ENCODE data around the gene STRIP1. TPM values are rescaled to one million over a fixed set of nuclear protein-coding genes. Genes with fewer than 3 reads are reported as not detected.

STRIP1 gene
- total RNA-seq, 1 donor from 2014 or later, result 69.2 TPM

DNA sequence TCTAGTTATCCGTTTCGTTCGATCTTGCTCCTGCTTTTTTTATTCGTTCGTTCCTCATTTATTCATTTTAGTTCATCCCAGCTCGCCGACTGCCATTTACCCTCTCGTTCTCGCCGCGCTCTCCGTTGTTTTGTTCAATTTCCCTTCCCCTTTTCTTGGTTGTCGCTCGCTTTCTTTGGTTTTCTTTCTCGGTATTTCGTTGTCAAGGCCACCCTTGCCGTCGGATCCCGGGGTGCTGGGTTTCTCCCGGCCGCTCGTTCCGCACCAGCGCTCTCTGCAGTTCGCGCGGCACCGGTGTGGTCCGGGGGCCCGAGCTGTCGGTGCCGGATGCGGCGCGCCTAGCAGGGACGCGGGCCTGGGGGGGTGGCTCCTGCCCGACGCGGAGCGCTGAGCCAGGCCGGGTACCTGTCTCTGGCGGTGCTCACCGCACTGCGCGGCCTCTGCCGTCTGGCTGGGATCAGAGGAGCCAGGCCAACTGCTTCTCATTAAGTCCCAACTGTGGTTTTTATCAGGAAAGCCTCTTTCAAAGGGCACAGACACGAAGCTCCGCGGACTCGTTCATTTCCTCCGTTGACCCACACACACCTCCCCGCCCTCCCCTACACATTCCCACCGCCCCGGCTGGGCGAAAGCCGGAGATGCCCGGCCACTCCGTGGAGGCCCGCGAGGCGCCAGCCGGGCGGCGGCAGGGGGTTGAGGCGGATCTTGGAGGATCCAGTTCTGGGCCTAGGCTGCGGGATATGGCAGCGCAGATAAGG is 34.4 kb downstream of the STRIP1 start:
- peaks cover 87% of the 10 kb centered on the region for H3K27me3 Mint-ChIP-seq
- peaks cover 4% of the 10 kb centered on the region for H3K36me3 Mint-ChIP-seq
- no peaks in the 10 kb centered on the region for H3K9me3 Mint-ChIP-seq
- DNase-seq (ENCODE audit: extremely low spot score, unreplicated experiment), result no peak
- TF ChIP-seq, protein P1, sequence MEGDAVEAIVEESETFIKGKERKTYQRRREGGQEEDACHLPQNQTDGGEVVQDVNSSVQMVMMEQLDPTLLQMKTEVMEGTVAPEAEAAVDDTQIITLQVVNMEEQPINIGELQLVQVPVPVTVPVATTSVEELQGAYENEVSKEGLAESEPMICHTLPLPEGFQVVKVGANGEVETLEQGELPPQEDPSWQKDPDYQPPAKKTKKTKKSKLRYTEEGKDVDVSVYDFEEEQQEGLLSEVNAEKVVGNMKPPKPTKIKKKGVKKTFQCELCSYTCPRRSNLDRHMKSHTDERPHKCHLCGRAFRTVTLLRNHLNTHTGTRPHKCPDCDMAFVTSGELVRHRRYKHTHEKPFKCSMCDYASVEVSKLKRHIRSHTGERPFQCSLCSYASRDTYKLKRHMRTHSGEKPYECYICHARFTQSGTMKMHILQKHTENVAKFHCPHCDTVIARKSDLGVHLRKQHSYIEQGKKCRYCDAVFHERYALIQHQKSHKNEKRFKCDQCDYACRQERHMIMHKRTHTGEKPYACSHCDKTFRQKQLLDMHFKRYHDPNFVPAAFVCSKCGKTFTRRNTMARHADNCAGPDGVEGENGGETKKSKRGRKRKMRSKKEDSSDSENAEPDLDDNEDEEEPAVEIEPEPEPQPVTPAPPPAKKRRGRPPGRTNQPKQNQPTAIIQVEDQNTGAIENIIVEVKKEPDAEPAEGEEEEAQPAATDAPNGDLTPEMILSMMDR (conservative IDR thresholded peaks at IDR 0.05), result no peak
- peak overlapping the region; percentile 19 for H3K27ac Mint-ChIP-seq
- peaks cover 12% of the 10 kb centered on the region for H3K4me1 Mint-ChIP-seq (ENCODE audit: unreplicated experiment)
- H3K4me3 Mint-ChIP-seq, result peak overlapping the region; percentile 79

DNA sequence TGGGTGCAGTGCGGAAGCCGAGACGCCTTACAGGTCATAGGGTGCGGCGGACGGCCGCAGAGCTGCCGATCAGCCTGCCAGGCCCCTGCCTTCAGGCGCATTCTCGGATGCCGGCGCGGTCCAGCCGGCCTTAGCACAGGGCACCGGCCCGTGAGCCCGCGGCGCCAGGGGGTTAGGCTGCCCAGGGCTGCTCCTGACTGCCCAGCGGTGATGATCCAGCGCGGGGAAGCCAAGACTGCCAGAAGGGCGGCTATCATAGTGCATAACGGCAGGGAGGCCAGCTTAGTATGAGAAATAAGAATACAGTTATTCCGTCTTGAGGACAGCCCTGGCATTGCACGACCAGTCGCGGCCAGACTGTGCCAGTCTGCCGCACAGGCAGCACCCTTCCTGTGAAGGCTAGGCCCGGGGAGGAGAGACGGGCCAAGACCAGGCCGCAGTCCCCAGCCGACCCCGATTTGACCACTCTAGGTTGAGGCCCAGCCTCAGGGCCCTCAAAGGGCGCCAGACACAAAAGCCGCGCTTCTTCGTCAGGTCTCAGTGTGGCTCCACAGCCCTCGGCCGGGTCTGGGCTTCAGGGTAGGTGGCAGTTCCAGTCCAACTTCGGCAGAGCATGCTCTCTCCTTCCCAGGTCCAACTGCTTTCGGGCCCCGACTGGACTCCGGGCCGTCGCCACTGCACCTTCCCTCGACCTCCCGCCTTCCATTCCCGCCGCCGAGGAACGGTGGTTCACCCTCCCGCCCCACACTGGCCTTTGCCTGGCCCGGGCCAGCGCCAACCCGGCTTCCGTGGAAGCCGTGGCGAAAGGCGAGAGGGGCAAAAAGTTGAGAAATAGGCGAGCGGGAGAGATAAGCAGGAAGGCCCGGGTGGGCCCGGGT is 35.2 kb downstream of the STRIP1 start:
- peaks cover 92% of the 10 kb centered on the region for H3K27me3 Mint-ChIP-seq
- no peak overlapping the region for H3K27ac Mint-ChIP-seq

DNA sequence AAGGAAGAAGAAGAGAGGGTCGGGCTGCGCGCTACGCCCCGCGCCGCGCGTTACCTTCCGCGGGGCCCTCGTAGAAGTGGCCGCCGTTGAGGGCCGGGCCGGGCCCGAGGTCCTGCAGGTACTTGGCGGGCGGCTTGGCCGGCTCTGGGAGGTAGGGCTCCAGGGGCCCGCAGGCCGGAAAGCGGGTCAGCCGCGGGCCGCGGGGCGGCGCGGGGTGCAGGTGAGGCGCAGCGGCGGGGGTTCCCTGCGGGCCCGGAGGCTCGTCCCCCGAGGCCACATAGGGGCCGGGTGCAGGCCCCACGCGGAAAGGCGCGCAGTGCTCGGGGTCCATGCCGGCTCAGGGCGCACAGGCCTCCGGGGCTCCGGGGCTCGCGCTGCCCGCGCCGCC is 35.9 kb downstream of the STRIP1 start:
- DNase-seq (ENCODE audit: extremely low spot score, unreplicated experiment), result no peak
- TF ChIP-seq, protein P1 (conservative IDR thresholded peaks at IDR 0.05), result no peak
- peaks cover 10% of the 10 kb centered on the region for H3K4me1 Mint-ChIP-seq (ENCODE audit: unreplicated experiment)
- H3K27ac Mint-ChIP-seq, result no peak overlapping the region
- H3K9me3 Mint-ChIP-seq, result no peaks in the 10 kb centered on the region
- peak overlapping the region; percentile 79 for H3K4me3 Mint-ChIP-seq
- H3K27me3 Mint-ChIP-seq, result peaks cover 90% of the 10 kb centered on the region
- H3K36me3 Mint-ChIP-seq, result peaks cover 3% of the 10 kb centered on the region

More for the DNA sequence above, 35.2 kb downstream of the STRIP1 start:
- Mint-ChIP-seq H3K4me3 (peak overlapping the region; percentile 79), H3K36me3 (peaks cover 3% of the 10 kb centered on the region), H3K4me1 (ENCODE audit: unreplicated experiment) (peaks cover 10% of the 10 kb centered on the region), H3K9me3 (no peaks in the 10 kb centered on the region)
- TF ChIP-seq, protein P1 (conservative IDR thresholded peaks at IDR 0.05), result no peak
- DNase-seq (ENCODE audit: extremely low spot score, unreplicated experiment), result no peak

DNA sequence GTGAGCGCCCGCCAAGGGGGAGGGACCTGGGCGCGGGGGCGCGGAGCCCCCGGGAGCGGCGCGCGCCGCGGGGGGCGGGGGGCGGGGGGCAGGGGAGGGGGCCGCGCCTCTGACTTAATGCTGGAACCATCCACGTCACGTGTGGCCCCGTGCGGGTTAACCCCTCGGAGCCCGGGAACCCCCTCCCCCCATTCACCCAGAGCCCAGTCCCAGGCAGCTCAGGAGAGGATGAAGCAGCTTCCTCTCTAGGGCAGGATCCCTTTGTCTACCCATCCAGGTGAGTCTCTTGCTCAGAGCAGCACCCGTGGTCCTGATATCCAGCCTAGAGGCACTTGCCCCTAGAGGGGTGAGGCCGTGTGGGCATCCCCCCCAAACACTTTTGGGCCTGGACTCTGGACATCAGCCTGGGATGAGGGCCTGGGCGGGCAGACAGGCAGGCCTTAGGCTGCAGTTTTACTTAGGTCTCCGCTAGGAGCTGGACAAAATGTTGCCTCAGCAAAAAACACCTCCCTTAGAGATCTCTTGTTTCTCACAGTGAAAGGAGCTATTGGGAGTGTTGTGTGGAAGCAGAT is 36.3 kb downstream of the STRIP1 start, which contains the start of gene ALX3:
Gene ALX3 (minus strand): TSS at position 2 of the 572 bp plus-strand sequence. CDS start 60 bp downstream, outside the sequence.
- Mint-ChIP-seq H3K4me1 (ENCODE audit: unreplicated experiment) (peaks cover 10% of the 10 kb centered on the region), H3K4me3 (peak within 1 kb of the TSS; percentile 79), H3K9me3 (no peaks in the 10 kb centered on the region), H3K36me3 (peaks cover 3% of the 10 kb centered on the region), H3K27me3 (peaks cover 89% of the 10 kb centered on the region), H3K27ac (peak within 1 kb of the TSS; percentile 46)
- TF ChIP-seq, protein P1 (conservative IDR thresholded peaks at IDR 0.05), result no peak
- no peak for DNase-seq (ENCODE audit: extremely low spot score, unreplicated experiment)

DNA sequence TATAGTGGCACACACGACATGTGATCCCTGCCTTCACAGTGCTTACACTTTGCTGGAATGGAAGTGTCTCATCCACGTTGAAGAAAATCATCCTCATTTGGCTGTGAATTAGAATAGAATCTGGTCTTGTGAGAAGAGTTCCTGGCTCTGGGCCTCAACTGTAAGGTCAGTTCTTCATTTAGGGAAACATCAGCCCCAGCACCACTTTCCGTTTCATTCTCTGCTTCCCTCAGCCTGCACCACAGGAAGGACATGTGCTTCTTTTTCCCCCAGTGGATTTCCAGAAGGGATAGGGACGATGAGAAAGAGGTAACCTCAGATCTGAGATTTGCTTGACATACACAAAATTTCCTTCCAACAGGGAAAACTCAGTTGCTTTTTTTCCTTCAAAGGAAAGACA is 39.7 kb downstream of the STRIP1 start:
- TF ChIP-seq, protein P1 (conservative IDR thresholded peaks at IDR 0.05), result no peak
- Mint-ChIP-seq H3K27ac (no peak overlapping the region), H3K4me3 (no peak overlapping the region), H3K36me3 (peaks cover 3% of the 10 kb centered on the region), H3K9me3 (no peaks in the 10 kb centered on the region), H3K4me1 (ENCODE audit: unreplicated experiment) (peaks cover 5% of the 10 kb centered on the region), H3K27me3 (peaks cover 88% of the 10 kb centered on the region)
- DNase-seq (ENCODE audit: extremely low spot score, unreplicated experiment), result no peak
